ENCODE measurements around the gene RANBP3. TPM values are rescaled to one million over a fixed set of nuclear protein-coding genes. Genes with fewer than 3 reads are reported as not detected.

Gene RANBP3
- total RNA-seq, 4 donors from 2014 or later, result 57.8 to 148 (median 82.7) TPM

GRCh38 chr19:5892772-5893275 is 85.1 kb downstream of the RANBP3 start:
- no peak overlapping the region for H3K27ac ChIP-seq
- 72 to 73% methylated on average over 11 to 12 of the region's 15 CpGs for WGBS, 2 donors

GRCh38 chr19:5891938-5892771 is 85.8 kb downstream of the RANBP3 start:
- TF ChIP-seq POLR2A (IDR thresholded peaks at IDR 0.05) (no peak), CTCF (IDR thresholded peaks at IDR 0.05) (peak; percentile 30 to 70 (median 48))
- no peaks in the 10 kb centered on the region for H3K9me3 ChIP-seq
- H3K27me3 ChIP-seq, result no peaks in the 10 kb centered on the region
- peak; percentile 37 to 41 for DNase-seq
- 5% methylated on average over 22 of the region's 48 CpGs for WGBS, 2 donors
- intact Hi-C loops (cut with DNase I), result loop anchor here (2.0 kb wide), 1 partner anchor 87 kb away; the partner anchor contains the start of gene NRTN
- no peak overlapping the region for H3K27ac ChIP-seq
- H3K36me3 ChIP-seq, result peaks cover 19% of the 10 kb centered on the region in 2 donors
- H3K4me3 ChIP-seq (replicated peaks in 1 of 3), result no peak overlapping the region
- peaks cover 7 to 40% of the 10 kb centered on the region in 2 donors for H3K4me1 ChIP-seq

More at GRCh38 chr19:5892772-5893275, 85.1 kb downstream of the RANBP3 start:
- Histone ChIP-seq H3K27me3 (no peaks in the 10 kb centered on the region), H3K9me3 (no peaks in the 10 kb centered on the region), H3K4me3 (replicated peaks in 1 of 3) (no peak overlapping the region), H3K36me3 (peaks cover 19% of the 10 kb centered on the region in 2 donors), H3K4me1 (peaks cover 7 to 40% of the 10 kb centered on the region in 2 donors)
- DNase-seq, result no peak
- no peak for TF ChIP-seq POLR2A (IDR thresholded peaks at IDR 0.05)
- TF ChIP-seq CTCF (IDR thresholded peaks at IDR 0.05), result no peak
- intact Hi-C loops (cut with DNase I), result loop anchor here (2.0 kb wide), 1 partner anchor 88 kb away; the partner anchor contains the start of gene NRTN

- Histone ChIP-seq H3K36me3 (peaks cover 17 to 19% of the 10 kb centered on the region in 2 donors), H3K27me3 (no peaks in the 10 kb centered on the region), H3K4me1 (peaks cover 7 to 40% of the 10 kb centered on the region in 2 donors), H3K27ac (no peak overlapping the region), H3K4me3 (replicated peaks in 1 of 3) (no peak overlapping the region), H3K9me3 (no peaks in the 10 kb centered on the region)
- no peak for DNase-seq
- WGBS, 2 donors, result 41% methylated on average over 3 to 4 of the region's 4 CpGs
- intact Hi-C loops (cut with DNase I), result no loop called here
- TF ChIP-seq CTCF (IDR thresholded peaks at IDR 0.05) (no peak), POLR2A (IDR thresholded peaks at IDR 0.05) (no peak)
Observed at GRCh38 chr19:5891572-5891937, 86.4 kb downstream of the RANBP3 start.

GRCh38 chr19:5890099-5890498 is 87.8 kb downstream of the RANBP3 start:
- DNase-seq, result no peak

More at GRCh38 chr19:5890099-5890498, 87.8 kb downstream of the RANBP3 start:
- Histone ChIP-seq H3K4me3 (replicated peaks in 1 of 3) (no peak overlapping the region), H3K4me1 (peaks cover 7 to 37% of the 10 kb centered on the region in 2 donors), H3K36me3 (peaks cover 2 to 5% of the 10 kb centered on the region in 2 donors), H3K27me3 (no peaks in the 10 kb centered on the region), H3K9me3 (no peaks in the 10 kb centered on the region), H3K27ac (no peak overlapping the region)
- no peak for TF ChIP-seq POLR2A (IDR thresholded peaks at IDR 0.05)
- TF ChIP-seq CTCF (IDR thresholded peaks at IDR 0.05), result no peak
- 39 to 50% methylated on average over 9 to 10 of the region's 10 CpGs for WGBS, 2 donors
- intact Hi-C loops (cut with DNase I), result no loop called here

Measured in thyroid gland (tissue), 4 donors.